HTR-8/SVneo (cell line): Measurements from ENCODE around the gene CPSF4L.
A peak's percentile ranks its signal among the peaks of the same experiment; 100 is the strongest.
"Not testable (repeated sequence)": the region's sequence is repeated elsewhere in the genome, so short reads cannot be mapped to it uniquely, and the experiment has no call there.

Experiments
- DNase-seq: peaks from one replicate; pipeline ENCODE4 v3.0.0; 2011; ENCODE audit warnings: low spot score, mixed read lengths; ENCODE audit not compliant: insufficient read length
- FAIRE-seq: peaks from 2 replicates; lab custom pipeline; 2011; peaks lifted over from hg19 to GRCh38; lab: Jason Lieb, UNC

The CPSF4L gene

GRCh38 chr17:73261617-73261951 lies at the start of gene CPSF4L:
CPSF4L (minus strand) TSS chr17:73261880; CDS start chr17:73261818, 62 bp downstream.
- DNase-seq (no peak), FAIRE-seq (no peak)

- FAIRE-seq (no peak), DNase-seq (no peak)
Measured at GRCh38 chr17:73311428-73311780, 49.7 kb upstream of the CPSF4L start.

GRCh38 chr17:73309727-73310596 lies 48.3 kb upstream of the CPSF4L start:
- FAIRE-seq (no peak), DNase-seq (no peak)

GRCh38 chr17:73308959-73309358 lies 47.3 kb upstream of the CPSF4L start:
- not testable (repeated sequence) for DNase-seq, FAIRE-seq

- DNase-seq = peak; percentile 86
- peak; percentile 68 for FAIRE-seq
Measured at GRCh38 chr17:73308017-73308823, 46.5 kb upstream of the CPSF4L start.

- DNase-seq = no peak
- no peak for FAIRE-seq
Measured at GRCh38 chr17:73307130-73307529, 45.5 kb upstream of the CPSF4L start.

GRCh38 chr17:73305845-73306836 lies 44.5 kb upstream of the CPSF4L start:
- FAIRE-seq (no peak), DNase-seq (no peak)

- peak; percentile 83 for DNase-seq
- peak; percentile 79 for FAIRE-seq
Measured at GRCh38 chr17:73304971-73305812, 43.5 kb upstream of the CPSF4L start.

- no peak for FAIRE-seq
Measured at GRCh38 chr17:73304438-73304837, 42.8 kb upstream of the CPSF4L start.

GRCh38 chr17:73302189-73302588 lies 40.5 kb upstream of the CPSF4L start:
- DNase-seq (no peak), FAIRE-seq (no peak)

More at GRCh38 chr17:73304438-73304837, 42.8 kb upstream of the CPSF4L start:
- DNase-seq = no peak

- DNase-seq (no peak), FAIRE-seq (no peak)
Measured at GRCh38 chr17:73301369-73301768, 39.7 kb upstream of the CPSF4L start.

- FAIRE-seq (no peak), DNase-seq (no peak)
Measured at GRCh38 chr17:73300392-73300791, 38.7 kb upstream of the CPSF4L start.

- FAIRE-seq = no peak
- DNase-seq = no peak
Measured at GRCh38 chr17:73297934-73298861, 36.5 kb upstream of the CPSF4L start.

- peak; percentile 63 for FAIRE-seq
- DNase-seq = no peak
Measured at GRCh38 chr17:73293480-73293911, 31.8 kb upstream of the CPSF4L start.

GRCh38 chr17:73293031-73293430 lies 31.4 kb upstream of the CPSF4L start:
- no peak for DNase-seq
- FAIRE-seq = no peak

- DNase-seq (peak; percentile 67), FAIRE-seq (peak; percentile 69)
Measured at GRCh38 chr17:73292031-73292531, 30.4 kb upstream of the CPSF4L start.

- DNase-seq (peak; percentile 91), FAIRE-seq (no peak)
Measured at GRCh38 chr17:73291260-73291801, 29.7 kb upstream of the CPSF4L start.
